Lower leg skin (tissue), 3 donors: Measurements from ENCODE around the gene CGB1.
"Not testable (repeated sequence)": the region's sequence is repeated elsewhere in the genome, so short reads cannot be mapped to it uniquely, and the experiment has no call there.

Source experiments
- POLR2A ChIP-seq, 2 donors: fragments of 450-650 bp; IDR thresholded peaks; one replicate each; pipeline ENCODE4 v1.6.1; 2016 to 2017; ENCODE audit warnings: antibody characterized with exemption in 2 of 2, mild to moderate bottlenecking in 1 of 2, moderate library complexity in 1 of 2
- TF ChIP-seq, protein P1 (sequence below), 3 donors: fragments of 450-650 bp; IDR thresholded peaks; one replicate each; pipeline ENCODE4 v1.5.1; 2016; ENCODE audit warnings: antibody characterized with exemption in 3 of 3, mild to moderate bottlenecking in 3 of 3, moderate library complexity in 2 of 3

GRCh38 chr19:49036815-49037214 is at the start of gene CGB1:
- TF ChIP-seq, protein P1, sequence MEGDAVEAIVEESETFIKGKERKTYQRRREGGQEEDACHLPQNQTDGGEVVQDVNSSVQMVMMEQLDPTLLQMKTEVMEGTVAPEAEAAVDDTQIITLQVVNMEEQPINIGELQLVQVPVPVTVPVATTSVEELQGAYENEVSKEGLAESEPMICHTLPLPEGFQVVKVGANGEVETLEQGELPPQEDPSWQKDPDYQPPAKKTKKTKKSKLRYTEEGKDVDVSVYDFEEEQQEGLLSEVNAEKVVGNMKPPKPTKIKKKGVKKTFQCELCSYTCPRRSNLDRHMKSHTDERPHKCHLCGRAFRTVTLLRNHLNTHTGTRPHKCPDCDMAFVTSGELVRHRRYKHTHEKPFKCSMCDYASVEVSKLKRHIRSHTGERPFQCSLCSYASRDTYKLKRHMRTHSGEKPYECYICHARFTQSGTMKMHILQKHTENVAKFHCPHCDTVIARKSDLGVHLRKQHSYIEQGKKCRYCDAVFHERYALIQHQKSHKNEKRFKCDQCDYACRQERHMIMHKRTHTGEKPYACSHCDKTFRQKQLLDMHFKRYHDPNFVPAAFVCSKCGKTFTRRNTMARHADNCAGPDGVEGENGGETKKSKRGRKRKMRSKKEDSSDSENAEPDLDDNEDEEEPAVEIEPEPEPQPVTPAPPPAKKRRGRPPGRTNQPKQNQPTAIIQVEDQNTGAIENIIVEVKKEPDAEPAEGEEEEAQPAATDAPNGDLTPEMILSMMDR (IDR thresholded peaks at IDR 0.05) = not testable (repeated sequence)
- TF ChIP-seq POLR2A (IDR thresholded peaks at IDR 0.05) = not testable (repeated sequence)
